ENCODE measurements around the gene RIC8B.

DNA sequence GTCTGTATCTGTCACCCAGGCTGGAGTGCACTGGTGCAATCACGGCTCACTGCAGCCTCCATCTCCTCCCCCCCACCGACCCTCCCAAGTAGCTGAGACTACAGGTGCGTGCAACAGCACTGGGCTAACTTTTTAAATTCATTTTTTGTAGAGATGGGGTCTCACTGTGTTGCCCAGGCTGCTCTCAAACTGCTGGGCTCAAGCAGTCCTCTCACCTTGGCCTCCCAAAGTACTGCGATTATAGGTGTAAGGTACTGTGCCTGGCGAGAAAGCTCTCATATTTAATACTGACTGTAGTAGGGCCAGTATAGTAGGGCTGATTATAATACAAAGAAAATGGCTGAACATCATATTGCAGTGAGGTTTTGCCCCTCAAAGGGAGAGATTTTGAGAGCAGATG is 2.4 kb downstream of the RIC8B start:
- TF ChIP-seq EZH2 (IDR thresholded peaks at IDR 0.05; ENCODE audit: low read depth): no peak
- TF ChIP-seq, protein P1, sequence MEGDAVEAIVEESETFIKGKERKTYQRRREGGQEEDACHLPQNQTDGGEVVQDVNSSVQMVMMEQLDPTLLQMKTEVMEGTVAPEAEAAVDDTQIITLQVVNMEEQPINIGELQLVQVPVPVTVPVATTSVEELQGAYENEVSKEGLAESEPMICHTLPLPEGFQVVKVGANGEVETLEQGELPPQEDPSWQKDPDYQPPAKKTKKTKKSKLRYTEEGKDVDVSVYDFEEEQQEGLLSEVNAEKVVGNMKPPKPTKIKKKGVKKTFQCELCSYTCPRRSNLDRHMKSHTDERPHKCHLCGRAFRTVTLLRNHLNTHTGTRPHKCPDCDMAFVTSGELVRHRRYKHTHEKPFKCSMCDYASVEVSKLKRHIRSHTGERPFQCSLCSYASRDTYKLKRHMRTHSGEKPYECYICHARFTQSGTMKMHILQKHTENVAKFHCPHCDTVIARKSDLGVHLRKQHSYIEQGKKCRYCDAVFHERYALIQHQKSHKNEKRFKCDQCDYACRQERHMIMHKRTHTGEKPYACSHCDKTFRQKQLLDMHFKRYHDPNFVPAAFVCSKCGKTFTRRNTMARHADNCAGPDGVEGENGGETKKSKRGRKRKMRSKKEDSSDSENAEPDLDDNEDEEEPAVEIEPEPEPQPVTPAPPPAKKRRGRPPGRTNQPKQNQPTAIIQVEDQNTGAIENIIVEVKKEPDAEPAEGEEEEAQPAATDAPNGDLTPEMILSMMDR (conservative IDR thresholded peaks at IDR 0.05): no peak
